GM19395 (cell line): ENCODE results near the gene LEP.
"Not testable (repeated sequence)": the region's sequence is repeated elsewhere in the genome, so short reads cannot be mapped to it uniquely, and the experiment has no call there.

Experiments
- ATAC-seq: cut with Tn5 transposase; IDR thresholded peaks from one replicate; pipeline ENCODE4 v1.9.1; 2021; ENCODE audit warnings: mild to moderate bottlenecking, moderate library complexity; ENCODE audit not compliant: unreplicated experiment

The LEP gene

DNA sequence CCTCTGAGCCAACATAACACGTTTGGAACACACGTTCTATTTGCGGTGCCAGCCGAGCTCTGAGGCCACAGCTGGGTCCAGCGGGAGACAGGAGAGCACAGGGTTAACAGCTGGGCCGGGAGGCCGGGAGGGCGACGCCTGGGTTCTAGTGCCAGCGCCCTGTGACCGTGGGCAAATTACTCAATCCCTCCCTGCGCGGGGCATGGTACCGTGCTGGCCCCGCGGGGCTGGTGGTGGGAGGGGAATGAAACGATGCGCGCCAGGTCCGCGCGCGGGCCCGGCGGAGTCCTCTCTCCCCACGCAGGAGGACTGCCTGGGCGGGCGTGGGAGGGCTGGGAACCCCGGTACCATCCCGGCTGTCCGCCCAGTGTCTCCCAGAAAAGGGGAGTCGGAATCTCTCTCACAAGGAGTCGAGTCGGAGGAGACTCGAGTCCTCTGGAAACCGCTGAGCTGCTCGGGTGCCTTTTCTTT, 30.4 kb downstream of the LEP start:
- no peak for ATAC-seq

- ATAC-seq, result no peak
Observed at GRCh38 chr7:128271942-128272481, 30.9 kb downstream of the LEP start.

DNA sequence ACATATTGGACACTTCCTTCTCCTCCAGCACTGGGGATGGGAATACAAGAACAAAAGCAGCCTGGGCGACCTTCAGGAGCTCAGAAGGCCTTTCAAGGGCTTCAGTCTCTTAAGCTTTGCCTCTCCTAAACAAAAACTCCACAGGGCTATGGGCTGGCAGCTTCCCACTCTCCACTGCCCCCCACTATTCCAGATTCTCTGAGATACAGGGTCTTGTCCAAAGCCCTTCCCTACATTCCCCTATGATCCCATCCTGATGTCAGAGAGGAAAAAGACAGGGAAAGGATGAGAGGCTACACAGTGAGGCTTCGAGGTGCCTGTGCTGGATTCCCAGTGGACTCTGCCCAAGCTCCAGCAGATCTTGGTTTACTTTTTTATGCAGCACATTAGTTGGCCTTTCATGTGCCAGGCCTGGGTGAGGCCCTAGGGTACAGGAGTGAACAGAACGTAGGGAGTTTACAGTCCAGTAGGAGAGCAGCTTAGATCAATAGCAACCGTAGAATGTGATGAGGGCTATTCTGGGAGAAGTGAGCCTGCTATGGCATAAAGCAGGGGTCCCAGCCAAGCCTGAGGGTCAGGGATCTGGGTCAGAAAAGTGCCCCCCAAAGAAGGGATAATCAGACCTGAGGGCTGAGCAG, 33.3 kb downstream of the LEP start:
- no peak for ATAC-seq

- ATAC-seq, result no peak
Observed at GRCh38 chr7:128274884-128275603, 34.0 kb downstream of the LEP start.

DNA sequence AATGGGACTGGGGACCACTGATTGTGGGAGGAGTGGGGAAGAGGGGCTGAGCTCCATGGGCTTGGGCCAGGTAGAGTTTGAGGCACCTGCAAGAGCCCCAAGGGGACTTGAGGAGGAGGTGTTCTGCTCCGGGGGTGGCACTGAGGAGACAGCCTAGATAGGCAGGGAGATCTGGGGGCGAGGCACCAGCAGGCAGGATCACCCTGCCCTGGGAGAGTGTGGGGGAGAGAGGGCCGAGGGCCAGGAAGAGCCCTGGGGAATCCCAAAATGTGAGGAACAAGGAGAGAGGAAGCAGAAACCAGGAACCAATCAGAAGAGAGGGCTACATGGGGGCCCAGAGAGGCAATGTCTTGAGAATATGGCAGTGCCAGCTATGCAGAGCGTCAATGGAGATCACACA, 34.6 kb downstream of the LEP start:
- ATAC-seq, result no peak

- no peak for ATAC-seq
Observed at GRCh38 chr7:128278366-128278765, 37.3 kb downstream of the LEP start.

GRCh38 chr7:128279124-128279713, 38.1 kb downstream of the LEP start:
- ATAC-seq, result no peak

GRCh38 chr7:128280451-128280850, 39.4 kb downstream of the LEP start:
- not testable (repeated sequence) for ATAC-seq

DNA sequence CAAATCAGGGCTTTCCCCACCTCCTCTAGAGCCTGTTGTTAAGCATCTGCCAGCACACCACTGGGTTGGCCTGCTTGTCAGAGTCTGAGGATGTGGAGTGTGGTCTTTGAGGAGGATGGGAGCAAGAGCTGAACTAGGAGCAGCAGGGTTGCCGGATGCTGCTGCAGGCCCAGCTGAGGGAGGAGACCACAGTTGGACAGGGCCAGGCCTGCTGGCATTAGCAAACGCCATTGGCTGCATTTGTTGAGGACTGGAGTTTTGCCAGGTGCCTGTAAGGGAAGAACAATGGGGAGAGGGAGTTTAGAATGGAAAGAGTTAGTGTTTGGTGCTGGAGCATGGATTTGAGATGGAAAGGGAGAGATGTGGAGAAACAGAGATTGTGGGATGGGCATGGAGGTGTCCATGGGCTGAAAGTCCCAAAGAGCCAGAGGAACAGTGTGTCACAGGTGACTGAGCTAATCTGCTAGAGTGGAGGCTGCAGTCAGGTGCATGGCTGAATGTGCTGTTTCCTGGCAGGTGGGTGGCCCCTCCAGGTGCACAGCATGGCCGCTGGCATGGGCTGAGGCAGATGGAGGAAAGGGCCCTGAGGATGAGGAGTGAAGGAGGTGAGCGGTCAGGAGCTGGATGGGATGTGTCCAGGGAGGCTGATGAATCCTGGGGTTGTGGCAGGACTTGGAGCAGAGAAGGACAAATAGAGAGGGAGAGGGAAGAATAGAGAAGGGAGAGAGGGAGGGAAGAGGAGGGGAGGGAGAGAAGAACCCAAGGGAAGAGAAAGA, 40.7 kb downstream of the LEP start:
- no peak for ATAC-seq

GRCh38 chr7:128284102-128284501, 43.0 kb downstream of the LEP start:
- no peak for ATAC-seq

GRCh38 chr7:128287556-128287955, 46.5 kb downstream of the LEP start:
- no peak for ATAC-seq

GRCh38 chr7:128298004-128298403, 56.9 kb downstream of the LEP start:
- ATAC-seq, result not testable (repeated sequence)

GRCh38 chr7:128299109-128299607, 58.1 kb downstream of the LEP start:
- no peak for ATAC-seq

DNA sequence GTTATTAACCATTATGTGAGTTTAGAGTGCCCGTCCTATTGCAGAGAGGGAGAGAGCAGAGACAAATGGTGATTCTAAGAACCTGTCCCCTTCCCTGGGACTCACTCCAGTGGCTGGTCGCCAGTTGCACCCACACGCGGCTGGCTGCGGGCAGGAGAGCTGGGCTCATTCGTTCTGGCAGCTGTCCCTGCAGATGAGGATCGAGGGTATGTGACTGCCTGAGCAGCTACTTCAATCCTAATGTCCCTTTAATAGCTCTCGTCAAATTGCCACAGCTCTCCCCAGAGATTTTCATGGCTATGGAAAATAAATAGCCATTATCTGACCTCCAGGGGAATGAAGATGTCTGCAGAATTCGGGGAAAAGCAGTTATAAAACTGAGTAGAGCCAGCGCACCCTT, 61.1 kb downstream of the LEP start:
- no peak for ATAC-seq

DNA sequence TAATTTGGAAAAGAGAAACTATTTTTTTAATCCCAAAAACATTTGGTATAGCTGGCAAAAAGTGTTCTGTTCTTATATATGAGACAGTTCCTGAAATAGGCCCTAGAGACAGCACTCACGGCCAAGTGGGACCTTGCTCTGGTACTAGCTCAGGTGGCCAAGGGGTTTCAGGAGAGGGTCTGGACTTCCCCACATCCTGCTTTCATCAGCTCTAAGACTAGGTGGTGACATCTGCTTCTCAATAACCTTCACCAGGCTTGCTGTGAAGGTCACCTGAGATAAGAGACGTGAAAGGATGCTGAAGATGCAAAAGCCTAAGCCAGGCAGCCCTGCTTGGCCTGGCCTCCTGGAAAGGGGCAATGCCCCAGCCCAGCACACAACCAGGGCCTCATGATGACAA, 62.1 kb downstream of the LEP start:
- no peak for ATAC-seq

GRCh38 chr7:128303643-128304042, 62.6 kb downstream of the LEP start:
- no peak for ATAC-seq

DNA sequence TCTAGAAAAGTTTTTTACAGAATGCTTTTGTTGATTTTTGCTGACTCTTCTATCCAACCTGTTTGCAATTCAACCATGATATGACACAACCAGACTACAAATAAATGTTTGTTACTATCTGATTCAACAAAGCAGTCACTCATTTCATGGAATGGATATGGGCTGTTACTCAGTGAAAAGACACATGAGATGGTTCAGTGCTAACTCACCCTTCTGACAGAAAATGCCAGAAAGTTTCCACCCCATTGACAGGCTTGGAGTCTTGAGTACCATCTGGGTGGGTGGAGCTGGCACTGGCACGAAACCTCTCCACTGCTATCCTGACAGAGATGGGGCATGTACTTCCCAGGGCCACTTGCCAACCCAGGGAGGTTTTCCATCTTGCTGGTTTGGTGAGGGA, 63.1 kb downstream of the LEP start:
- no peak for ATAC-seq

DNA sequence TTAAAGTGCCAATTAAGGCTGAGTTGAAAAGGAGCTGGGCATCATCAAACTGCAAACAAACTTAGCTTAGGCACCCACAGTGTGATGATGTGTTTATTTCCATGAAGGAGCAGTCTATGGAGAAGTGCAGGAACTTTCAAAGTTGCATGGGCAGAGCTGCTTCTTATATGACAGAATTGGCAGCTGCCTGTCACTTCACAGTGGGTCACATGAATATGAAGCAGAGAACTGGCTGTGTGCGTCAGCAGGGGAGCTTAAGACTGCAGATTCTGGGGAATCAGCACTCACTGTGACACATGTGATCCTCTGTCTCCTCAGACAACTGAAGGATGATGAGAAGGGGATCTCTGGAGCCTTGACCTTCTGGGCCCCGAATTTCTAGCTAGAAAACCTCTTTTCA, 66.0 kb downstream of the LEP start:
- ATAC-seq, result no peak
